SHP77 (cell line): ENCODE measurements around the gene CDC37.

ENCODE experiments used
- DNase-seq, 2 experiments: peaks; one replicate each; lab custom pipeline; 2025; lab: John Stamatoyannopoulos, UW

Gene CDC37

DNA sequence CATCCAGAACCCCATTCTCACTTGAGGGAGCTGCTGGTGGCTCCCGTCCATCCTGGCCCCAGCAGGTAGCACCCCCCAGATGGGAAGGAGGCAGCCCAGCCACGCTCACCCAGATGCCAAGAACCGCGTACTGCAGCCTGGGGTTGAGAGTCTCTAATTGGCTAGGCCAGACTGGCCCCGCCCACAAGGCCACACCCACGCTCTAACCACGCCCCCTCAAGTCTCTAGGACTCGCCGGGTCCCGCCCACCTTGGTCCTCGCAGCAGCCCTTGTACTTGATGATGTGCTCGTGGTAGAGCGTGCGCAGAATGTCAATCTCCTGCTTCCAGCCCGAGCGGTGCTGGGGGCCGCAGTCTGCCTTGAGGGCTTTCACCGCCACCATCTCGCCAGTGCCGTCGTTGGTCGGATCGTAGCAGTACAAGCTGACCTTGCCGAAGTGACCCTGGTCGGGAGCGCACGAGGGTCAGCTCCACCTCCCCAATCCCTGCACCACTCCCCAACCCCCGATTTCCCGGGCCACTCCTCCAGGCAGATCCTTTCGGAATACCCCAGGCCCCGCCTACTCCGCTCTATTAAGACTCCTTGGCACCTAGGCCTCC, 49.5 kb downstream of the CDC37 start:
- no peak for DNase-seq

DNA sequence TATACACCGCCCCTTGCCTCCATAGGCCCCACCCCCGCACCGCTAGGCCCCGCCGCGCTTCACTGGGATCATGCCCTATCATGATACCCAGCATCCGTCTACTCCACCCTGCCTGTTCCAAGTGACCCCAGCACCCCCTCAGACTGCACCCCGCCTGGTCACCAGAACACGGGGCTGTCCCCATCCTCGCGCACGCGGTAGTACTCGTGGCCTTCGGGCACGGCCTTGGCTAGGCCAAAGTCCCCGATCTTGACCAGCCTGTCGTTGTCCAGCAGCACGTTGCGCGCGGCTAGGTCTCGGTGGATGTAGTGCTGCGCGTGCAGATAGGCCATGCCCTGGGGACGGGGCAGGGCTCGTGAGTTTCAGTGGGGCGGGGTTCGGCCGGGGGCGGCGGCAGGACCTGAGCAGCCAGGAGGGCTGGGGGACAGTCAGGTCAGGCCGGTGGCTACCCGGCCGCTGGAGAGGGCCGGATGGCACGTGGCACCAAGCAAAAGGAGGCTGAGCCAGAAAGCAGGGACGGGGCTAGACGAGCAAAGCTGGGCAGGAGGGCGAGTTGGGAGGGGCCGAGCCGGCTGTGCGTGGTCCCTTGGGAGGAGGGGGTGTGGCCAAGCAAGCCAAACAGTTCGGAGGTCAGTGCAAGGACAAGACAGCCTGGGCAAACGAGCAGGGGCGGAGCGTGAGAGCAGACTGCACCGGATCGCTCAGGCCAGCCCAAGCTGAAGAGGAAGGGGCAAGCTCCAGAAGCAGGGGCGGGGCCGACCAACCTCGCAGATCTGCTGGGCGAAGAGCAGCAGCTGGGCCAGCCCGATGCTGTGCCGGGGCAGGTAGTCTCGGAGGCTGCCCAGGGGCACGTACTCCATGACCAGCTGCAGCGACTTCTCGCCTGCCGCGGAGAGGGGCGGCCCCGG, 50.3 kb downstream of the CDC37 start:
- DNase-seq, result no peak

DNA sequence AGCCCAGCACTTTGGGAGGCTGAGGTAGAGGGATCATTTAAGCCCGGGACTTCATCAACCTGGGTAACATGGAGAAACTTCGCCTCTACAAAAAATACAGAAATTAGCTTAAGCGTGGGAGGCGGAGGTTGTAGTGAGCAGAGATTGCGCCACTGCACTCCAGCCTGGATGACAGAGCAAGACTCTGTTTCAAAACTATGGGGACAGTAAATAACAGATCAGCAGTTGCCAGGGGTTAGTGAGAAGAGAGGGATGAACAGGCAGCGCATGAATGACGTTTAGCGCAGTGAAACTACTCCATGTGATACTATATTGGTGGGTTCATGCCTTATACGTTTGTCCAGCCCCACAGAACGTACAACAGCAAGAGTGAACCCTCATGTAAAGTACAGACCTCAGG, 56.8 kb downstream of the CDC37 start:
- DNase-seq, result no peak

DNA sequence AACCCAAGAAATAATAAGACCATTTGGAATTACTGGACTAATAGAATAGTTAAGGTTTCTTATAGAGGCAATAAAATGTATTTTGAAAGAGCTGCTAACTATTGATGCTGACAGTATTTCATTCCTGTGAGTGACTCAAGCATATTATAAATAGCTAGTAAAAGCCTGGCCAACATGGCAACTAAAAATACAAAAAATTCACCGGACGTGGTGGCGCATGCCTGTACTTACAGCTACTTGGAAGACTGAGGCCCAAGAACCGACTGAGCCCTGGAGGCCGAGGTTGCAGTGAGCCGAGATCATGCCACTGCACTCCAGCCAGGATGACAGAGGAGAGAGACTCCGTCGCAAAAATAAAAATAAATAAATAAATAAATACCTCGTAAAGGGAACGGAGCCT, 58.6 kb downstream of the CDC37 start:
- no peak for DNase-seq

DNA sequence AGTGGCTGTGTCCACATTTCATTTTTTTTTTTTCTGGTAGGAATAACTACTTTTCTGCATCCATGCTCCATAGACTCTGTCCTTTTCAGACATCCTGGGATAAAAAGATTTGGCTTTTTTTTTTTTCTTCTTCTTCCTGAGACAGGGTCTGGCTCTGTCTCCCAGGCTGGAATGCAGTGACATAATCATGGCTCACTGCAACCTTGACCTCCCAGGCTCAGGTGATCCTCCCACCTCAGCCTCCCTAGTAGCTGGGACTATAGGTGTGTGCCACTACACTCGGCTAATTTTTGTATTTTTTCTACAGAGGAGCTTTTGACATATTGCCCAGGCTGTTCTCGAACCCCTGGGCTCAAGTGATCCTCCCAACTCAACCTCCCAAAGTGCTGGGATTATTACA, 59.8 kb downstream of the CDC37 start:
- no peak for DNase-seq
